HG02981 (cell line): ENCODE data around the gene USP28.
A peak's percentile ranks its signal among the peaks of the same experiment; 100 is the strongest.
"Not testable (repeated sequence)": the region's sequence is repeated elsewhere in the genome, so short reads cannot be mapped to it uniquely, and the experiment has no call there.

ENCODE experiments used
- ATAC-seq: cut with Tn5 transposase; IDR thresholded peaks from one replicate; pipeline ENCODE4 v1.9.1; 2021; ENCODE audit warnings: mild to moderate bottlenecking, moderate library complexity; ENCODE audit not compliant: unreplicated experiment

USP28 gene

GRCh38 chr11:113774174-113774503 is 101.2 kb downstream of the USP28 start:
- no peak for ATAC-seq

GRCh38 chr11:113773416-113774173 is 101.8 kb downstream of the USP28 start, which contains the start of gene ZW10:
TSS of gene ZW10 (minus strand) at chr11:113773692. CDS start at chr11:113773666, 26 bp downstream.
- peak; percentile 98 for ATAC-seq

GRCh38 chr11:113773092-113773415 is 102.3 kb downstream of the USP28 start:
- no peak for ATAC-seq

GRCh38 chr11:113771964-113772363 is 103.4 kb downstream of the USP28 start:
- ATAC-seq = no peak

GRCh38 chr11:113764527-113765219 is 110.7 kb downstream of the USP28 start:
- ATAC-seq = no peak

GRCh38 chr11:113763040-113763439 is 112.3 kb downstream of the USP28 start:
- ATAC-seq = not testable (repeated sequence)

GRCh38 chr11:113760241-113760640 is 115.1 kb downstream of the USP28 start:
- no peak for ATAC-seq

- no peak for ATAC-seq
Observed at GRCh38 chr11:113752932-113753331, 122.4 kb downstream of the USP28 start.
